Left cardiac atrium (tissue), 4 donors: ENCODE results near the gene IL1RL2. TPM values are rescaled to one million over a fixed set of nuclear protein-coding genes. Genes with fewer than 3 reads are reported as not detected.
A peak's percentile ranks its signal among the peaks of the same experiment; 100 is the strongest.

Experiments used
- ATAC-seq, 2 donors: fragments of 200-7000 bp; cut with Tn5 transposase; one replicate each; pipeline ENCODE4 v1.9.1; 2020; ENCODE audit warnings: mild to moderate bottlenecking in 2 of 2, moderate library complexity in 2 of 2
- DNase-seq: peaks from one replicate; pipeline ENCODE4 v3.0.0-alpha.2; 2020
- intact Hi-C, 2 donors: fragments of 100-400 bp; cut with DNase I; formaldehyde crosslinking; loops; one replicate each; pipeline versions ENCODE4 v1.14.1 to v1.15.1; 2022 to 2023
- total RNA-seq, 2 donors: library from RNA; stranded (reverse); fragmentation: NEBNext Ultra II Directional; extraction: Animal tissue kit (Norgen Biotek cat#: 25700); gene quantifications; one replicate each; pipeline ENCODE4 v1.2.1, GENCODE V29; 2021
- donor health status: DM: no; HTN: yes; CAD: no.
- donor health status: DM: no; HTN: yes; CAD: no; lungs with severe emphysema.
- donor health status: DM: yes; HTN: yes; CAD: no.
- donor health status: Dilated cardiomyopathy.

The IL1RL2 gene
- total RNA-seq, 2 donors from 2014 or later: 0.15 to 1.4 TPM

DNA sequence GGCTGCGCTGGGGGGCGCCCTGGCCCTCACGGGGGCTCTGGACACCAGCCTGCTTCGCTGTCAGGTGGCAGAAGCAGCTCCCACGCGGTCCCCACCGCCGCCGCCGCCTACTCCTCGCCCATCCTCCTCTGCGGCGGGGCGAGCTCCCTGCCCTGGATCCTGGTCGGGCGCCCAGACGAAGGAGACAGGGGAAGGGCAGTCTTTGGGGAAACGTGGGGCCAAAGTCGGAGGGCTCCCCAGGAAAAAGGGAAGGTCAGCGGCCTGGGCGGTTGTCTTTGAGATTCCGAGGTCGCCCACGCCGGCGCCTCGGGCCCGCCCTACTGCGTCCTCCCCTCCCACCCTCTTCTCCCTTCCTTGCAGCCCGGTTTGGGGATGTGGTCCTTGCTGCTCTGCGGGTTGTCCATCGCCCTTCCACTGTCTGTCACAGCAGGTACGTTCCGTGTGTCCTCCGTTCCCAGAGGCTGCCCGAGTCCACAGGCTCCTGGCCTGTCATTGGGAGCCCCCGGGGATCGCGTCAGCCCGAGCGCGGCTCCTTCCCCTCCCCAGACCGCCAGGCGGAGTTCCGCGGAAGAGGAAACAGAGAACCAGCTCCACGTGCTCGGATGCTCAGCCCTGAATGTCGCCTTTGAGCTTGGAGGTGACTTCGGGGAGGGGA is 800 bp downstream of the IL1RL2 start:
- DNase-seq (peak; percentile 71), ATAC-seq (peak; percentile 80 to 86)
- intact Hi-C loops: no loop called here

DNA sequence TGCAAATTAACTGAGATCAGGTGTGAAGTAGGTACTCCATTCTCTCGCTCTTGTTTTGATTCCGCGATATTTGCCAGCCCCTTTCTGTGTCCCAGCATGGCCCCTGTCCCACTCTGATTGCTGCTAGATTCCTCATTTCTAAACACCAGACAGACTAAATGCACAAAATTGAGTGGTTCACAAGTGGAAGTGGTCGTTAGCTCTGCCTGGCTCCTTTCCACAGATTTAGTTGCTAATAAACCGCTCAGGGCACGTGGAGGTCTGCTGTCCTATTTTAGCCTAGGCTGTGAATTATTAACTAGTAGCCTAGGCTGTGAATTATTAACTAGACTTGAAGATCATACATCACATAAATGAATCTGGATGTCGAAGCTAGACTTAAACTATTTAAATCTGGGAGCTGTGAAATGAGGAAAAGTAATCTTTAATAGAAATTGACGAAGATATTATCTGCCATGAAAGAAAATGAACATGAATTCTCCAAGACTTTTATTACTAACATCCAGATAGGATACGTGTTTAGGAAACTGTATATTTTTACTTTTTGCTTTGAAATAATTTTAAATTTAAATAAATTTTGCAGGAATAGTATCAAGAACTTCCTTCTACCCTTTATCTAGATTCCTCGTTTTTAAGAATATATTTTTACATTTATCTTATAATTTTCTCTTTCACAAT is 3.7 kb downstream of the IL1RL2 start:
- ATAC-seq: no peak
- intact Hi-C loops: no loop called here
- DNase-seq: no peak

DNA sequence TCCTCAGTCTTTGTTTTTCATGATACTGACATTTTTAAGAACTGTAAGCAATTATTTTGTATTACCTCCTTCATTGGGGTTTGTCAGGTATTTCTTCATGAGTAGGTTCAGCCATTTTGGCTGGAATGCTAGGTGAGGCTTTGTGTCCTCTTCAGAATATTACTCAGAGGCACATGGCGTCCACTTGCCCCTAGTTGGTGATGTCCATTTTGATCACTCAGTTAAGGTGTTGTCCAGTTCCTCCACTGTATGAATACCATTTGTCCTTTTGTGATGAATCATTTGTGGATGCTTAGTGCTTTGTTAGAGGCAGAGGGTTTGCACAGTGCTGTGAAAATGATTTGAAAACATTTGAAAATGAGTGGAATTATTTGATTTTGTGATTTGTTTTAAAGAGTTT is 4.7 kb downstream of the IL1RL2 start:
- DNase-seq: no peak
- intact Hi-C loops: no loop called here
- ATAC-seq: no peak

DNA sequence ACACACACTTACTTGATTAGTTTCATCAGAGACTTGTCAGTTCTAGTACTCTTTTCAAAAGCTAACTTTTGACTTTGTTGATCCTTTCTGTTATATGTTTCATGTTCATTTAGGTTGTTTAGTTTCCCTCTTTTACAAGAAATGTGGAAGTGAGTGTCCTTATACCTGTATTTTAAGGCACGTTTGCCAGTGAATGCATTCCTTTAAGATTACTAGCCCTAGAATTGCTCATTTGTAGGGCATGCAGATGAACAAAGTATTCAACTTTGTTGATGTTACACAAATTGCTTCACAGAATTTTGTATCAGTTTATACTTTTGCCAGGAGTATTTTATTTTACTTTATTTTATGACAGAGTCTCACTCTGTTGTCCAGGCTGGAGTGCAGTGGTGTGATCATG is 6.3 kb downstream of the IL1RL2 start:
- DNase-seq (no peak), ATAC-seq (no peak)
- intact Hi-C loops: no loop called here

DNA sequence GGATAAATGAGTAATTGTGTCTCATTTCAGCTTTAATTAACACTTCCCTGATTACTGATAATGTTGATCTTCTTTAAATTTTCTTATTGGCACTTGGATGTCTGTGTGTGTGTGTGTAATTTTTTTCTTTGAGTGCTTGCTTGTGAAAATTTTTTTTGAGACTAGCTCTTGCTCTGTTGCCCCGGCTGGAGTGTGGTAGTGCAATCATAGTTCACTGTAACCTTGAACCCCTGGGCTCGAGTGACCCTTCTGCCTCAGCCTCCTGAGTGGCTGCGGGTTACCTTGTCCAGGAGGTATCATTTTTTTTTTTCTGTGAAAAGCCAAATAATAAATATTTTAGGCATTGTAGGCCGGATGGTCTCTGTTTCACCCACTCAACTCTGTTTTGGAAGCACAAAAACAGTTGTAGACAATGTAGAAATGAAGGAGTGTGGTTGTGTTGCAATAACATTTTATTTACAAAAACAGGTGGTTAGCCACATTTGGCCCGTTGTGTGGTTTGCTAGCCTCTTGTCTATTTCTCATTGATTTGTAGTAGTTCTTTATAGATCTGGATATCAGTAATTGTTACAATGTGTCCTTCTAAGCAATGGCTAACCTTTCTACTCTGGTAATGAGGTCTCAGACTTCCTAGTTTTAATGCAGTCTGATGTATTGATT is 7.9 kb downstream of the IL1RL2 start:
- DNase-seq: no peak
- no peak for ATAC-seq
- intact Hi-C loops: no loop called here

DNA sequence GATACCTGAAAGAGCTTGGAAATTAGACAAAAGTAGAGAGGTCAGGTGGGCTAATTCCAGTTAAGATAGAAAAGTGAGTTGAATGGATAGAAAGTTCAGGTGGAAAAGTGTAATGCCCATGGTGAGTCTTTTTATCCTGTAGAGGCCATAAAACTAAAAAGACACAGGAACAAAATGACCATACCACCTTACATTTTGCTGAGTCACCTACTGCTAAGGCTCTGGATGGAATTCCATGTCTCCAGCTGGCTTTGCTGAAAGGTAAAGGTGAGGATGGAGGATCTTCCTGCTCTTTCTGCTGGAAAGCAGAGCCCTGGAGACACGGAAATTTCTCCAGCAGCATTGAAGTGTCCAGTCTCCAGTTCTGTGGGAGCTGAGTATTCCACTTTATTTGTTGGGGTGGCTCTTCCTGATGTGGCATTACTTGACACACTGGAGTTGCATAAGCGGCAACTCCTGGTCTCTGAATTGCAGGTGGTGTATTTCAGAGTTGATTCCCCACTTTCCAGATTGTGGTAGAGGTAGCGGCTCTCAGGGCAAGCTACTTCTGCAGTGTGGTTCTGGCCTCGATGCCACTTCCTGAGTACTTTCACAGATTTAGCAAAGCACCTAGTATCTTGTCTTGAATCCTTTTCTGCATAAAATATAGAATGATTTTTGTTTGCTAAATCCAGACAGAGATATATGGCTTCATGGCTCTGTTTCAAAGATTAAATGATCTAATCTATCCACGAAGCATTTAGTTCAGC is 10.7 kb downstream of the IL1RL2 start:
- ATAC-seq: no peak

DNA sequence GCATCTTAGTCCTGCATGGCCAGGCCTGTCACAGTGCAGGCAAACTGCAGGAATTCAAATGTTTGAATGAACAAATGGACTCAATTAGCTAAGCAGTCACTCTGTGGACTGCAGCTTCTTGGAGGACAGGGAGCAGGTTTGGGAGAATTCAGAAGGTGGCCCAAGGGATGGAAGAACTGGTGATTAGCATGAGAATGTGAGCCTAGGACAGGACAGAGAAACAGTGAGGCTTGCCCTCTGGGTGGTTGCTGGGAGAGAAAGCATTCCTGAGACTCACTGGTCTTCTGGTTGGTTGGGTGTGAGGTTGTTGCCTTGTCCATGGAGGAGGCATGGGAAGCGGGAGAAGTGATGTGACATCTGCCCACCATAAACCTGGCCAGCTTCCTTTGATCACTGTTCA is 13.7 kb downstream of the IL1RL2 start:
- intact Hi-C loops: no loop called here
- no peak for ATAC-seq
- DNase-seq: no peak

More for the DNA sequence above, 10.7 kb downstream of the IL1RL2 start:
- no peak for DNase-seq
- intact Hi-C loops: no loop called here

DNA sequence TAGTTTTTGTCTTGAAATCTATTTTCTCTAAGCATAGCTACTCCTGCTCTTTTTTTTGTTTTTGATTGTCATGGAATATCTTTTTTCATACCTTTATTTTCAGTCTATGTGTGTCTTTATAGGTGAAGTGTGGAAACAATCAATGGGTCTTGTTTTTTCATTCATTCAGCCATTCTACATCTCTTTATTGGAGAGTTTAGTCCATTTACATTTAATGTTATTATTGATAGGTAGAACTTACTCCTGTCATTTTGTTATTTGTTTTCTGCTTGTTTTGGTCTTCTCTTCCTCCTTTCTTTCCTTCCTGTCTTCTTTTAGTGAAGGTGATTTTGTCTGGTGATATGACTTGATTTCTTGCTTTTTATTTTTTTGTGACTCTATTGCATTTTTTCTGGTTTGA is 17.8 kb downstream of the IL1RL2 start:
- intact Hi-C loops: no loop called here

DNA sequence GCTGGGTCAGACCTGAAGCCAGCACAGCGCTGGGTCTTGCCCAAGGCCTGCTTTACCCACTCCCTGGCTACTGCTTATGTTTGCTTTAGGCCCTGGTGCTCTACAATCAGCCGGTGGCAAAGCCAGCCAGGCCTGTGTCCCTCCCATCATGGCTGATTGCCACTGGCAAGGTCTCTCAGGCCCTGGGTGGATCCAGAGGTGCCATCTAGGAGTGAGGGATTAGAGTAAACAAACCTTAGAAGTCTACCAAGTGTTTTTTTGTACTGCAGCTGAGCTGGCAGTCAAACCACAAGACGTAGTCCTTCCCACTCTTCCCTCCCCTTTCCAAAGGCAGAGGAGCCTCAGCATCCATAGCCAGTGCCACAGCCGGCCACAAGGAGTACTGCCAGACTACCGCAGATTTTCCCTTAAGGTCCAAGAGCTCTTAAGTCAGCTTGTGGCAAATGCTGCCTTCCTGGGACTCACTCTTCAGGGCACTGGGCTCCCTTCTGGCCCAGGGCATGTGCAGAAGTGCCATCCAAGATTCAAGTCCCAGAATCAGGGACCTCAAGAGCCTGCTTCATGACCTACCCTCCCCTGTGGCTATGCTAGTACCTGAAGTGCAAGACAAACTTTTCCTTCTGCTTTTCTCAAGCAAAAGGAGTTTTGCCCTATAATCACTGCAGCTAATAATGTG is 20.0 kb downstream of the IL1RL2 start:
- ATAC-seq: no peak
- intact Hi-C loops: no loop called here

More for the DNA sequence above, 17.8 kb downstream of the IL1RL2 start:
- DNase-seq: no peak
- ATAC-seq: no peak

DNA sequence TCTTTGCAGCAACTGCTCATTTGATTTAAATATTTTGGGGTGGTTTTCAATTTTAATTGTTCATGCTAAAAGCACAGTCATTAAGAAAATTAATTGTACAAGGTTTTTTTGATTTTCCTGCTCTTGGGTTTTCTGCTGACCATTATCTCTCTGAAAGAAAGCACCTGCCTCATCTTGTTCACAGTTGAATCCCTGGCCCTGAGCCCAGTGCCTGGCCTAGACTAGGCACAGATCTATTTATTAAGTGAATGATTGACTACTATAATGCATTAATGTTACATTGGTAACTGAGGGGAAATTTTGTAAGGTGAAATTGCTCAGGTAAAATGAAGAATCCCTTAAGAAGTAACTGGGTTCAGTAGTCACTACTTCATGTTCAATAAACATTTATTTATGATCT is 22.0 kb downstream of the IL1RL2 start:
- ATAC-seq: no peak
- no peak for DNase-seq
- intact Hi-C loops: no loop called here

More for the DNA sequence above, 20.0 kb downstream of the IL1RL2 start:
- DNase-seq: no peak

DNA sequence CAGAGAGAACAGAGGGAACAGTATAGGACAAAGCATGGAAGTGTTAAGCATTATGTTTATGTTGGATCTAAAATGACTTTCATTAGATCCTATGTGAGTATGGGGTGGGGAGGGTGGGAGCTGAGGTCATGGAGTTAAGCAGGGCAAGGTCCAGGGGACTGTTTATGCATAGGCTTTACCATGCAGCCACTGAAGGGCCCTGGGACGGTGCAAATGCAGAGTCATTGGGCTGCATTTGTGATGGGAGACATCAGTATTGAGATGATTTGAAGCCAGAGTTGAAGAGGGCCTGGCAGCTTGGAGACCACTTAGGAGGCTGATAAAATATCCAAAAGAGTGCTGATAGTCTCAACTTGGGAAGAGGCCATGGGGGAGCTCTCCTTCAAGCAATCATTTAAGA is 22.7 kb downstream of the IL1RL2 start:
- no peak for ATAC-seq
- no peak for DNase-seq
- intact Hi-C loops: no loop called here

DNA sequence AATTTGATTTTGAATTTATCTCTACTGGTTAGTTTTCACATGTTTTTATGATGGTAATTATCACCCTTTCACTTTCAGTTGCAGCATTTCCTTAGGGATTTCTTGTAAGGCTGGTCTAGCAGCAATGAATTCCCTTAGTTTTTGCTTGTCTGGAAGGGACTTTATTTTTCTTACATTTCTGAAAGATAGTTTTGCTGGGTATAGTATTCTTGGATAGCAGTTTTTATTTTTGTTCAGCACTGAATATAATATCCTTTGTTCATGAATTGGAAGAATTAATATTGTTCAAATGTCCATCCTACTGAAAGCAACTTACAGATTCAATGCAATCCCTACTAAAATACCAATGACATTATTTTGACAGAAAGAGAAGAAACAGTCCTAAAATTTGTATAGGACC is 30.2 kb downstream of the IL1RL2 start:
- ATAC-seq (no peak), DNase-seq (no peak)
- intact Hi-C loops: no loop called here

DNA sequence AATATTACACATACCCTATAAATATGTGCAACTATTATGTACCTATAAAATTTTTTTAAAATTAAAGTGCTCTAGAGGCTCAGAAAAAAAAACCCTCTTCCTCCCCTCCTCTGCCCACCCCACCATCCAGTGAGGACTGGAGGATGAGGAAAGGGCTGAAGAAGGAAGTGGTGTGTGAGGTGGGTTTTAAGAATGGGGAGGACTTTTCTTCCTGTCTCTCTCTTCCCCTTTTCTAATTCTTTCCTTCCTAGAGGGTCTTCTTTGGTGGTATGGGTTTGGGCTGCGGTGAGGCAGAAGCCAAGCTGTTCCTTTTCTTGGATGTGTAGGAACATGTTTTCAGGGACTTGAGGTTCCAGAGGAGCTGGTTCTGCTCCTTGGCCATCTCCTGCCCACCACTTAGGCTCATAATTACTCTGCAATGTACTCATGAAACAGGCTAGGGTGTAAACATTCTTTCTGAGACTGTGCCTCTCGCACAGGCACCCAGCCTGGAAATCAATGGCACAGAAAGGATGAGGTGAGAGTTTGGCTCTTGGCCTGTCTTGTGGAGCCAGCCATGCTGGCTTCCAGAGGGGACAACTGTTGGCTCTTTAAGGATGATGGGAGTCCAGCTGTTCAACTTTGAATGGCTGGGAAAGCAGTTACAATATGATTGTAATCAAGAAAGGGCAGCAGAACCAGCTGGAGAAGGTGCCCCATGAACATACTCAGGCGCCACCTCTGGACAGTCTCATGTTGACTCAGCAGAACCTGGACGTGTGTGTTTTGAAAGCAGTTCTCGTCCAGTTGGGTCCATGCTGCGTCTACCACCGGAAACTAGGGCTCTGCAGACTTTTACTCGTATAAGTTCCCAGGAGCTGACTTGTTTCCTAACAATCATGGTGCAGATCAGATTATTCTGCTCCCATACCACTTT is 38.3 kb downstream of the IL1RL2 start:
- intact Hi-C loops: no loop called here
- no peak for ATAC-seq
- no peak for DNase-seq

DNA sequence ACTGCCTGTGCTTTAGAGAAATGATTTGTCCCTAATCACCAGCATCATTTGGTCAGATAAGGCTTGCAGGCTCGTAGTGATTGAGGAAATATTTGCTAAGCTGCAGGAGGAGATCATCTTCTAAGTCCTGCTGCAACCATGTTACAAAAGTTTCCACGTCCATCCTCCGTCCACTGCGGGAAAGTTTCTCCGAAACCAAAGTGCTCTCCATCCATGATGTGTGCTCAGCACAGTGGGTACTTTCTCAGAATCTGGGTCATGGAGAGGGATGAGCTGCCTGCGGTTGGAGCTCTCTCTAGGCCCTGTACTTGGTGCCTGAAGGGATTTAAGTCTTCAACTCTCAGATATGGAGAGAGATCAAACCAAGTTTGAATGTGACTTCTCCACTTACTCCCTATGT is 39.3 kb downstream of the IL1RL2 start:
- intact Hi-C loops: no loop called here
- ATAC-seq: no peak
- DNase-seq: no peak

DNA sequence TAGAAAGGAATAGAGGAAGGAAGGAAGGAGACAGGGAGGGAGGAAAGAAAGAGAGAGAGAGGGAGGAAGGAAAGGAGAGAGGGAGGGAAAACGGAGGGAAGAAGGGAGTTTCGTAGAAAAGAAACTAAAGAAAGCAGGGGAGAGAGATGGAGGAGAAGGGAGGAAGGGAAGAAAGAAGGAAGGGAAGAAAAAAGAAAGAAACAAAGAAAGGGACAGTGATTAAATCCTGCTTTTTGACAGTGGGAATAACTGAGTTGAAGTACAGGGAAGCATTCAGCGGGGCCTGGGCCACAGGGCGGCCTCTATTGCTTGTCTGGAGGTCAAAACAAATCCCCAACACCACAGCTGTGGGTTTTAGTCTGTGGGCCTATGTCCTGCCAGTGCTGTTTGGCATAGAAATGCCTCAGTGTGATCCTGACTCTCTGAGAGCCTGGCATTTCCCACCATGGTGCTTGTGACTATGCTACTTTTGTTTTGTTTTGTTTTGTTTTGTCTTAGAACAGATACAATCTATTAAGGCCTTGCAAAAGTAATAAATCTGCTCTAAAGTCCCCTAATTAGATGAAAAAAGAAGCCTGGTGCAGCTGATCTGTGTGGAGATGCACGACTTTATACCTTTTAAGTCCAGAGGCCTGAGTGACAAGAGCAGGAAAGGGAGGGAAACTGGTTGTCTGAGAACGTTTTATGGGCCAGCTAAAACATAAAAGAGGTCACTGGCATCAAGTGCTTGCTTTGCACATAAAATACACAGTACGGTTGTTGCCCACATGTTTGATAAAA is 40.0 kb downstream of the IL1RL2 start:
- DNase-seq (no peak), ATAC-seq (peak in 1 of 2 donors; percentile 3)
- intact Hi-C loops: no loop called here

DNA sequence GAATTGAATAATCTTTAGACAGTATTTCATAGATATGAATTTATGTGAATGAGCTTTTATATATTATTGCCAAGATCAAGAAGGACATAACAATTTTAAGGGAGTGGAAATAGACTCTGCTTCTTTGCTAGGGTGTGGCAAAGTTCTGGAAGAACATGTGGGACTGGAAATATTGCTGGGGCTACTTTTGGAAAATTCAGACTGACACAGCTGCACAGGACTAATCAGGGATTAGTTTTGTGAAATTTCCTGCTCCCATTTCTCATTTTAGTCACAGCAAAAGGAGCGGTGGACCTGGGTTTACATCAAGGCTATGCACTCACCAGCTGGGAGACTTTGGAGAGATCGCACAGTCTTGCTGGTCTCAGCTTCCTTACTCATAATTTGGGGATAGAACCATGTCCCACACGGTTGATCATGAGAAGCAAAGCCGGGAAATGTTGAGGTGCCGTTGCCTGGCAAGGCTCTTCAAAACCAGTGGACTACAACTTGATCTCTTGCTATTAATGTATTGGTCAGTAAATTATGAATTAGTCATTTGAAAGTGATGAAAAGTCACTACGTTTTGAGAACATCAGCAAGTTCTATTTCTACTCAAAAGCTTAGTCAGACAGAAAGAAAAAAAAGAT is 42.4 kb downstream of the IL1RL2 start:
- intact Hi-C loops: no loop called here
- no peak for DNase-seq
- no peak for ATAC-seq

DNA sequence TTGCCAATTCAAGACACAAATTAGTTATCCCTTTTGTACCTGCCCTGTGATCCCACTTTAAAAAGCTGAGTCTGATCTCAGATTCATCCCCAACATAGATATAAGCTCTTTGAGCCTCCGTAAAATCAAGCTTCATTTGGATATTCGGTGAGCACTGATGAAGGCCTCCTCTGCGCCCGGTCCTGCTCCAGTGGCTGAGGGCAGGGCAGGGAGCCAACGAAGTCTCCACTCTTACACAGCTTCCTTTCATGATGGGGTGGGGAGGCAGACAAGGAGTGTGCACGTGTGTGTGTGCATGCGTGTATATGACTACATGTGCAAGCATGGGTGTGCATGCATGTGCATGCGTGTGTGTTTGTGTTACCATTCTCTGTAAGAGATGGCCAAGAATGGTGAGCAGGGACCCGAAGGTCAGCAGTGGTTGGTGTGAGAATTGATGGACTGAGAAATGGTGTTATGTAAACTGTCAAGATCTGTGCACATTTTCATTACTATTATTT is 43.6 kb downstream of the IL1RL2 start:
- ATAC-seq: no peak
- intact Hi-C loops: no loop called here
- DNase-seq: no peak
